B cell (primary cell): ENCODE data around the gene PTPRQ.

ENCODE experiments used
- CTCF ChIP-seq: fragments of 200-600 bp; IDR thresholded peaks from one replicate; pipeline ENCODE4 v1.8.0; 2022; ENCODE audit warnings: antibody characterized with exemption, mild to moderate bottlenecking
- EZH2 ChIP-seq: IDR thresholded peaks from 2 replicates; pipeline ENCODE4 v1.6.1; 2012; ENCODE audit warnings: borderline replicate concordance, low read depth, mild to moderate bottlenecking, moderate library complexity, low read length; ENCODE audit not compliant: insufficient read depth, poor library complexity, severe bottlenecking

GRCh38 chr12:80567401-80567800 is 123.4 kb downstream of the PTPRQ start:
- no peak for TF ChIP-seq CTCF
- no peak for TF ChIP-seq EZH2
